Panc1 (cell line): ENCODE results near the gene KBTBD2. TPM values are rescaled to one million over a fixed set of nuclear protein-coding genes. Genes with fewer than 3 reads are reported as not detected.

ENCODE experiments used
- ATAC-seq: fragments of 200-7000 bp; cut with Tn5 transposase; 2 replicates; pipeline ENCODE4 v1.9.1; 2020; ENCODE audit warnings: mild to moderate bottlenecking, moderate library complexity
- BruUV-seq: library from RNA; stranded (reverse); fragments of 400-500 nt; replicated peaks from 2 replicates; lab custom pipeline; 2021; lab: Mats Ljungman, UMichigan
- CTCF ChIA-PET: fragments of 300-600 bp; sonication (Branson Sonifier 250); formaldehyde crosslinking; loops from one replicate; lab custom pipeline; 2022; ENCODE audit warnings: antibody characterized with exemption; lab: Charles Lee
- POLR2A ChIA-PET: fragments of 300-600 bp; sonication (Branson Sonifier 250); formaldehyde crosslinking; loops from one replicate; lab custom pipeline; 2022; ENCODE audit warnings: antibody characterized with exemption; lab: Charles Lee
- DNase-seq: peaks from one replicate; pipeline ENCODE4 v3.0.0-alpha.2; 2010; ENCODE audit warnings: low read depth, low spot score
- H3K27ac ChIP-seq: 2 replicates; pipeline ENCODE4 v1.5.1; 2011; ENCODE audit warnings: mild to moderate bottlenecking, low read length, inconsistent platforms
- H3K27me3 ChIP-seq: fragments of 200-500 bp; sonication (Bioruptor generic); 2 replicates; pipeline ENCODE4 v1.6.0; 2014; ENCODE audit warnings: low read length, inconsistent platforms; ENCODE audit not compliant: control insufficient read depth, insufficient read depth
- H3K36me3 ChIP-seq: fragments of 200-500 bp; sonication (Bioruptor generic); 2 replicates; pipeline ENCODE4 v1.5.1; 2014; ENCODE audit warnings: inconsistent platforms, mild to moderate bottlenecking, low read length, moderate library complexity; ENCODE audit not compliant: control insufficient read depth, insufficient read depth
- H3K4me1 ChIP-seq: 2 replicates; pipeline ENCODE4 v1.5.1; 2011; ENCODE audit warnings: inconsistent platforms, mild to moderate bottlenecking, low read length, moderate library complexity; ENCODE audit not compliant: control insufficient read depth, insufficient read depth
- H3K4me3 ChIP-seq, 2 experiments: 2 replicates each; pipeline ENCODE4 v1.5.1; 2011 to 2012; ENCODE audit warnings: low read depth in 2 of 2, low read length in 2 of 2, mild to moderate bottlenecking in 2 of 2, inconsistent platforms in 1 of 2, moderate library complexity in 1 of 2
- H3K9me3 ChIP-seq: fragments of 200-500 bp; sonication (Bioruptor generic); 2 replicates; pipeline ENCODE4 v1.5.1; 2014; ENCODE audit warnings: low read depth, mild to moderate bottlenecking, inconsistent platforms, low read length, moderate library complexity; ENCODE audit not compliant: control insufficient read depth, insufficient read depth
- CTCF ChIP-seq: fragments of 450-650 bp; IDR thresholded peaks from 2 replicates; pipeline ENCODE4 v1.5.1; 2017; ENCODE audit warnings: mild to moderate bottlenecking
- POLR2AphosphoS5 ChIP-seq: IDR thresholded peaks from 2 replicates; pipeline ENCODE4 v1.6.1; 2012; ENCODE audit warnings: mild to moderate bottlenecking, low read depth, low read length, moderate library complexity
- REST ChIP-seq, 2 experiments: IDR thresholded peaks; 2 replicates each; pipeline ENCODE4 v1.6.1; 2011 to 2012; ENCODE audit warnings: low read depth in 2 of 2, control low read depth in 1 of 2, low read length in 1 of 2, mild to moderate bottlenecking in 1 of 2, moderate library complexity in 1 of 2; ENCODE audit not compliant: insufficient read depth in 1 of 2
- SIN3A ChIP-seq: IDR thresholded peaks from 2 replicates; pipeline ENCODE4 v1.6.1; 2012; ENCODE audit warnings: low read depth, mild to moderate bottlenecking, low read length, moderate library complexity, borderline replicate concordance; ENCODE audit not compliant: insufficient read depth
- TCF7L2 ChIP-seq: IDR thresholded peaks from 2 replicates; pipeline ENCODE4 v1.6.1; 2011; ENCODE audit warnings: mild to moderate bottlenecking, low read depth, low read length, inconsistent platforms
- in situ Hi-C: cut with HindIII; loops from 2 replicates; pipeline ENCODE4 v1.10.0; 2016; ENCODE audit warnings: low sequenced_read_pairs, low pct_unique_long_range_greater_than_20kb
- intact Hi-C: fragments of 100-400 bp; cut with micrococcal nuclease; formaldehyde crosslinking; loops from one replicate; pipeline ENCODE4 v1.10.0; 2022; ENCODE audit not compliant: unreplicated experiment
- total RNA-seq: library from RNA; stranded (reverse); gene quantifications from one replicate; pipeline ENCODE4 v1.2.1, GENCODE V29; 2021; ENCODE audit not compliant: unreplicated experiment

KBTBD2 gene
- total RNA-seq, 1 experiment from 2014 or later = 36.8 TPM

GRCh38 chr7:32910195-32910594, 18.6 kb upstream of the KBTBD2 start:
- Histone ChIP-seq H3K4me1 (no peaks in the 10 kb centered on the region), H3K9me3 (no peaks in the 10 kb centered on the region), H3K36me3 (no peaks in the 10 kb centered on the region), H3K4me3 (no peak overlapping the region), H3K27me3 (no peaks in the 10 kb centered on the region), H3K27ac (no peak overlapping the region)
- TF ChIP-seq SIN3A (no peak), REST (IDR thresholded peaks at IDR 0.05; ENCODE audit: insufficient read depth in 1 of 2, low read depth in 2 of 2, low read length in 1 of 2) (no peak), CTCF (no peak), TCF7L2 (no peak), POLR2AphosphoS5 (no peak)
- intact Hi-C loops = no loop called here
- in situ Hi-C loops = no loop called here
- no peak for DNase-seq
- CTCF ChIA-PET = no interaction called here
- no peak for ATAC-seq
- BruUV-seq = no TSS peak
- POLR2A ChIA-PET = no interaction called here

- ChIA-PET POLR2A (no interaction called here), CTCF (no interaction called here)
- H3K4me1 ChIP-seq = 0 out of 2 replicates have a peak, but pooled peaks cover 2% of the 10 kb centered on the region
- H3K4me3 ChIP-seq = peak overlapping the region; percentile 3 to 9; a peak in 2 of 4 replicates
- no peak overlapping the region for H3K27ac ChIP-seq
- TF ChIP-seq TCF7L2 (no peak), CTCF (no peak), REST (IDR thresholded peaks at IDR 0.05; ENCODE audit: insufficient read depth in 1 of 2, low read depth in 2 of 2, low read length in 1 of 2) (no peak), SIN3A (no peak), POLR2AphosphoS5 (no peak)
- no peaks in the 10 kb centered on the region for H3K9me3 ChIP-seq
- H3K27me3 ChIP-seq = no peaks in the 10 kb centered on the region
- DNase-seq (no peak), ATAC-seq (peak; percentile 76; the same call in 1 of the 2 replicates)
- in situ Hi-C loops = no loop called here
- intact Hi-C loops = no loop called here
- BruUV-seq = no TSS peak
- no peaks in the 10 kb centered on the region for H3K36me3 ChIP-seq
Observed at GRCh38 chr7:32905175-32905662, 13.7 kb upstream of the KBTBD2 start.
